HG03159 (cell line): ENCODE measurements around the gene CXCR6.
"Not testable (repeated sequence)": the region's sequence is repeated elsewhere in the genome, so short reads cannot be mapped to it uniquely, and the experiment has no call there.

Experiments used
- ATAC-seq: cut with Tn5 transposase; IDR thresholded peaks from one replicate; pipeline ENCODE4 v1.9.1; 2021; ENCODE audit warnings: mild to moderate bottlenecking, moderate library complexity; ENCODE audit not compliant: unreplicated experiment

Gene CXCR6

GRCh38 chr3:45986303-45986982, 43.2 kb downstream of the CXCR6 start:
- ATAC-seq = no peak

DNA sequence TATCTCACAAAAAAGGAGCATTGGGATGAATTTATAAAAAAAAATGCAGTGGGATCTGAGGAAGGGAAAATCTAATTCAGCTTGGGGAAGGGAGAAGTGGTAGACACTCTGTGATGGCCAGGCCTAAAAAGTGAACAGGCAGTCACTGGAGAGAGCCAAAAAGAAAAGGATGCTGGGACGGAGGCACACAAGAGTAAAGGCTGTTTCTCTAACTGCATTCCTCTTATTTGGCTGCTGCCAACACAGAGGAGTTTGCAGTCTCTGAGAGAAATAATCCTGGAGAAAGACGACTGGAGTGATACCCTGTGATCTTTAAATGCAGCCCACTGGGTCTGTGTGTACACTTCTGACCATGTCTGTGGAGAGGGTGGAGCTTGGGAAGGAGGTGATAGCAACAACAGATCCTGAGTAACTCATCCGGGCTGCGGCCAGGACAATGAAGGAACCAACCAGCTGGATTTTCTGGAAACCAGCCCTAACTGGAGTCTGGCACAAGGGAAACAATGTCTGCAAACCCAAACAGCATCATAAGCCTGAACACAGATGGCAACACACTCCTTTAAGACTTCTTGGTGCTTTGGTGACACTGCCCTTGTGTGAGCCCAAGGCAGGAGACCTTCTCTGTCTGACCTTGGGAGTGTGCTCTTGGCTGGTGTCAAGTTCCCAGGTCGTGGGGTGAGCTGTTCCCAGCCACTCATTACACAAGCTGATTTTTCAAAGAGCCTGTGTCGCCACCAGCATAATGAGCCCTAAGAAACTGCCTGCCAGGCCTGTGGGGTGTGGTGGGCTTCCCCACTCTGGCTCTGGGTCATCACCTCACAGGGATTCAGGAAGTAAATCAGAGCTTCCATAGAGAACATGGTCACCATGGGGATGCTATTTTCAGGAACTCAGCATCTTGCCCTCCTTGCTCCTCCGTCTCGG, 44.4 kb downstream of the CXCR6 start:
- no peak for ATAC-seq

DNA sequence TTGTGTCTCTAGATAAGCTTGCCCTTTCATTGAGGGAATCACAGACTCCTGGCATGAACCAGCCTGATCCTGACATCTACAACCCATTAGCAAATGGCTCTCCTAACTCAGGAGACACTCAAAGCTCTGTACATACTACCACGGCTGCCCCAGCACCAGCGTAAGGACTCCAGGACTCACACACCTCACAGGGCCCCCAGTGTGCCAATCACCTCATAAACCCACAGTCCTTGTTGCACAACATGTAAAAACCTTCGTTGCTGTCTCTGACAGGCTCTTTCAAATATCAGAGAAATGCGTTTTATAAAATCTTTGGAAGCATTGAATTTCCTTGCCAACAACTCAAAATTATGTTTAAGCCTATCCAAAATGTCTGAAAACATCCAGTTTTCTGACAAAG, 45.1 kb downstream of the CXCR6 start:
- ATAC-seq = no peak

GRCh38 chr3:45988804-45989203, 45.5 kb downstream of the CXCR6 start:
- no peak for ATAC-seq

GRCh38 chr3:45990181-45990580, 46.9 kb downstream of the CXCR6 start:
- ATAC-seq = no peak

DNA sequence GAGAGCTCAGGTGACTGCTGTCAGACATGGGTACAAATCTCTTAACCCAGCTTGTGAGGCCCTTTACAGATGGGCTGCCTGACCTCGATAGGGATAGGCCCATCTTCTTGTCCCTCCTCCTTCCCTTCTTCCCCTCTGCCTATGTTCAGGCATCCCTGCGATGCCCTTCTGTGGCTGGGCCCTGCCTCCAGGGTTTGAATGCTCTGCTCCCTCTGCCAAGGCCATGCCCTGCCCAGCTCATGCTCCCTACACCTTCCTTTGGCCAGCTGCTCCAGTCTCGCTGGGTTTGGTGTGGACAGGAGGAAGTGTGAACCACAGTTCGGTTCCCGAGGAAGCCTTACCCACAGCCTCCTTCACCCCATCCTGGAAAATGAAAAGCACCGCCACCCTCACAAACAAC, 48.1 kb downstream of the CXCR6 start:
- no peak for ATAC-seq

DNA sequence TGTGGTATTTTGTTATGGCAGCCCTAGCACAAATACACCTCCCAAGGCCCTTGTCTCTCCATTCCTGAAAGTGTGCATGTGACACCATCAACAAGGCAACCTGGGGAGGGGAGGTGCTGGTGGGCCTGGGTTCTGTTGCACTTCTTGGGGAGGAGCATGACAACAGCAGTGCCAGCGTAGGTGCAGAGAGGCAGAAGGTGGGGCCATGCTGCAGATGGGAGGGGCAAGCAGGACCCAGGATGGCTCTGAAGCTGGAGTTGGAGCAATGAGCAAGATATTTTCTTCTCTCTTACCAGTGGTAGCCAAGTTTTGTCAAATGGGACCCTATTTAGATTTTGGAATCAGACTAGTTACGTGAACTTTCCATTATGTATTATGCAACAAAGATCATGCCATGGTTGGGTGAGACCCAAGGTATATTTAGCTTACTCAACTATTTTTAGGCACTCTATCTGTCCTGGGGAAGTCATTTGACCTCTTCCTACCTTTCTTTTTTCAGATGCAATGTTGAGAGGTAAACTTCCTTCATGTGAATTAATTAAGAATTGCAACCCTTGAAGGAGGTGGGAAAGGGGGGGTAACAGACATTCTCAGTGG, 49.0 kb downstream of the CXCR6 start:
- ATAC-seq = no peak

DNA sequence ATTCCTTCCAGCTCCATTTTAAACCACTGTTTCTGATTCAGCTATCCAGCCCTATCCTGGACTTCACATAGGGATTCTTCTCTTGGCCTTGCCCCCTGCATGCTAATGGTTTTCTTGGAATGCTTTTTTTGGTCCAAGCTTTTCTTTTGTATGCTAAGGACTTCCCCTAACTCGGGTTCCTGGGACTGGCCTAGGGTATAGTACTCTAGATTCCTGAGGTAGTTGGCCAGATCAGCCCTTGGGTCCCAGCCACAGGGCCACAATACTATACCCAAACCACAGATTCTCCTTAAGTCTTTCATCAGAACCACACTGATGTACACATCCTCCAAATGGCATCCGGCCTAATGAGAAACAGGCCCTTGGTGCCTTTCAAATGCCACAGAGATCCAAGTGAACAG, 49.6 kb downstream of the CXCR6 start:
- ATAC-seq = no peak

- no peak for ATAC-seq
These were observed 50.3 kb downstream of the CXCR6 start for GRCh38 chr3:45993421-45994027.

GRCh38 chr3:45994419-45995235, 51.4 kb downstream of the CXCR6 start:
- no peak for ATAC-seq

DNA sequence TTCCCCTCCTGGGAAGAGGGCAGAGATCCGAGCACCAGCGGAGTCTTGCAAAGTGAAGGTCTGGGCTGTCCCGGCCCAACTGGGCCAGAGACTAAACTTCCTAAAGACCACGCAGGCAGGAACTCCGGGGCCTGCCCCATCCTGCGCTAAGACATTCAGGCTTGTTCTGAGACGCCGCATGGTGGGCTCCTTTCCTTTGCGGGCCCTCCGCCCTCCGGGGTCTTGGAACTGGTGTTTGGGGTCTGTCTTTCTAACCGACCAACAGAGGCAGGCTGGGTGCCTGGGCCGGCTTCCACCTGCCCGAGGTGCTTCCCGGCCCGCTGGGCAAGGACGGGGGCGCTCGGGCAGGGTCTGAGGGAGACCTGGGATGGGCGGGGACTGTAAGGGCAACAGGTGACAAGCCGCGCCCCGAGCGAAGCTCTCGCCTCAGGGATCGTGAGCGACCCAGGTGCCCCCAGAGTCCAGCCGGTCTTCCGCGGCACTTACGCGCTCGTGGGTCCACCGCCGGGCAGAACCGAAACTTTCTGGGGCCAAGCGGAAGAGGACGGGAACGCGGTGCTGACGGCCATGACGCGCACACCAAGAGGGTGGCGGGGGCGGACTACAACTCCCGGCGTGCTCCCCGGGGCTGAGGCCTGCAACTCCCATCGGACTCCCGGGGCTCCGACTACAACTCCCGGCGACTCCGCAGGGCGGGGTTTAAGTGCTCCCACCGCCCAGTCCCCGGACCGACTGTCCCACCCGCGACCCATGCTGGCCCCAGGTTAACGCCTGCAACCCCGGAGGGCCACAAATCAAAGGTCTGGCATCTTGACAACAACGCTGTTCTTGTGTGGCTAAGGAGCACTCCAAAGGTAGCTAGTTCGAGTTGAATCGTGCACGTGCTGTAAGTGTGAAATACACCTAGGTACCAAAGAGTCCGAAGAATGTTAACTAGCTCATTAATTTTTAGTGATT, 52.2 kb downstream of the CXCR6 start, which contains the start of gene FYCO1:
FYCO1 (minus strand) TSS at position 589 of the 957 bp plus-strand sequence. CDS start 10,914 bp downstream, outside the sequence.
- ATAC-seq = peak; percentile 92

GRCh38 chr3:45997499-45997898, 54.2 kb downstream of the CXCR6 start:
- ATAC-seq = not testable (repeated sequence)

- ATAC-seq = no peak
These were observed 54.7 kb downstream of the CXCR6 start for GRCh38 chr3:45997942-45998341.
